HG03575 (cell line): ENCODE measurements around the gene AFF3.

Experiments used
- ATAC-seq: cut with Tn5 transposase; IDR thresholded peaks from one replicate; pipeline ENCODE4 v1.9.1; 2021; ENCODE audit not compliant: unreplicated experiment, insufficient number of reproducible peaks, low FRiP score; ENCODE audit errors: extremely low read depth

The AFF3 gene

DNA sequence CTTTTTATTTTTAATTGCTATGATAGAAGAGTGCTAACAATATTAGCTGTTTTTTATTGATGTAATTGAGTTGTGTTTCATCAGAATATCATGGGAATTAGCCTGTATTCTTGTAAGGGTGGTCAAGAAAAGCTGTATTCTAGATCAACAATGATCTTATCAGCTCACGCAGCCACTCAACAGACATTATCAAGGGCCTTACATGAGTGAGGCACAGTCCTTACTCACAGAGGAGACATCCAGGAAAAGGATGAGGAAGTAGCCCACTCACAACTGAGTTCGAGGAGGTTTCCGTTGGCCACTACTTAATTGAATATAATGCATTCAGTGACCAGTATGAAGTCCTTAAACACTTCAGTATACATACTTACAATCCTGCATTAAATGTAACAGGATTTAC lies 152.5 kb downstream of the AFF3 start:
- ATAC-seq = no peak

DNA sequence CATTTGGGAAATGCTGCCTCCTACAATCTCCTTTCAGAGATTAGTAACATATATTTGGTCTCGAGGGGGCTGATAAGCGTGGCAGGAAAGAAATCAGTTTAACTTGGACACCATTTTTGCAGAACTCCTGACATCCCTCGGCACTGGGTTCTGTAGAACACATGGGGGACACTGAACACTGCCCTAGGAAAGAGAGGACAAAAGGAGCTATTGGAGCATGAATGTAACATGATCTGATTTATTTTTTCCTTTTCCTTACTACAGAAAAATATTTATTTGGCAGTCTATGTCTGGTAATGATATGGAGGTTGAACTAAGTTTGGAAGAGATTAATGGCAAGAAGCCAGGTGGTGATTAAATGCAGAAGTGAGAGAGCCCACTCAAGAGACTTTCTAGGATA lies 153.8 kb downstream of the AFF3 start:
- no peak for ATAC-seq

DNA sequence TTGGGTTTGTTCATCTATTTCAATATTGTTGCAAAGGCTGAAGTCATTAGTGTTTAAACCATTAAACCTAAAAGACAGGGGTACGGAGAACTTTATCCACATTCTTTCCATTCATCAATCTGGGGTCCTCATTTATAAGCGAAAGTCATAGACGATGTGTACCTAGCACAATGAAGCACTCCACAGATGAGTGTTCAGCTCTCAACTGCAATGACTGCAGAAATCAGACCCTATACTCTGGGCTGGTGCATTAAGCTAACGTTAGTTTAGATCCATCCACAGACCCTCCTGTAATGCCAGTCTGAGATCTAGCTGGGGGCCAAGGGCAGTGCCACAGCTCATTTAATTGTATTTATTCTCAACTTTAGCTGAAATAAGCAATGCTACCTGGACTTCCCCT lies 155.2 kb downstream of the AFF3 start:
- no peak for ATAC-seq

DNA sequence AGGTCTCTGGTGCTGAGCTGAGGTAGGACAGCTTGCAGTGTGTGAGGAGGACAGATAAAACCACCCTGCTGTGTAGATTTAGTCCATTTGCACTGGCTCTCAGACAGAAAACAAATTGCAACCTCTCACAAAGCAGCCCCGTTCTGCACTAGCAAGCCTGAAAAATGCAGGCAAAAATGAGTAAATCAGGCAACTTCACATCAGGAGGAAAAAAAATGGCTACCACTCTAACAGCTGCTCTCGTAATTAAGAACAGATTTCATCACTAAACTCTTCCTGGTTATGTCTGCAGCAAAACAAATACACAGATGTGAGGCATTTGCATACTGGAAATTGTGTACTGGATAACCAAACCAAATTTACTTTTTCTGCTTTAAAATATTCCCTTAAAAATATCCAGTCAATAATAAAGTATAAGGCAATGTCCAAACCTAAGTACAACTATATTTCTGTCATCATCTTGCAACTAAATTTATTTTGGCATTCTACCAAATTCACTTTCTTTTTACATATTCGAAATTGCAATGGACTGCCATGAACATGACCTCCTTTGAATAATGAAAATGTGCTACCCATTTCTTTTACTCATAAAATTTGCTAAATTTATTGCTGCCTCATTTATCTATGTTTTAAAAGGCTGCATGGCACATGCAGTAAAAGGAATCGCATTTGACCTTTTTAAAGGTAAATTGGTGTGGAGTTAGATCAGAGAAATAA lies 157.4 kb downstream of the AFF3 start:
- ATAC-seq = no peak

DNA sequence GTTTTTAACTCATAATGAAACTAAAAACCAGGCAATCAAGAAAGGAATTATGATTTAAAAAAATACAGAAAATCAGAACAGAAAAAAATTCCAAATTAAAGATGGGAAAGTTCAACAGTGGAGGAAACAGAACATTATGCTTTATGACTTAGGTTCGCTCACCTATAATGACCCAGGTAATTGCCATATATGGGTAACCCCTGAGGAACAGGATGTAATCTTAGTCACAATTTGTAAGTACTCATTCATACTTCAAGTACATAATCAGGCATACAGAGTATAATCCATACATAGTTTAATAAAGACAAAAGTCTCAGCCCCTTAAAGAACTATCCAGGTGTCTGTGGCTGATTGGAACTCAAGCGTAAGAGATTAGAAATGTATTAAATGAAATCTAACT lies 159.6 kb downstream of the AFF3 start:
- no peak for ATAC-seq

DNA sequence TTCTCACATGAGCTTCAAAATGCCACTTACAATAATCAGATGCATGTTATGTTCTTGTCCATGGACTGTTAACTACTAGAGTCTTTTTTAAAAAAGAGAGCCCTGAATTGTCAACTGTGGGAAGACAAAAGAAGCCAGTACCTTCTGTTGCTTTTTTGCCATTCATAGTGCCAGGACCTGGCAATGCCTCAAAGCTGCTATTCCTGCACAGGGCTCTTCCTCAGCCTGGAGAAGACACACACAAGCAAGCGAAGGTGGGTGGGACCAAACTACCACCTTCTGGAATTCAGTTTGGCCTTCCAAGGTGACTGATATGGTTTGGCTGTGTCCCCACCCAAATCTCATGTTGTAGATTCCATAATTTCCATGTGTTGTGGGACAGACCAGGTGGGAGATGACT lies 160.6 kb downstream of the AFF3 start:
- ATAC-seq = no peak

DNA sequence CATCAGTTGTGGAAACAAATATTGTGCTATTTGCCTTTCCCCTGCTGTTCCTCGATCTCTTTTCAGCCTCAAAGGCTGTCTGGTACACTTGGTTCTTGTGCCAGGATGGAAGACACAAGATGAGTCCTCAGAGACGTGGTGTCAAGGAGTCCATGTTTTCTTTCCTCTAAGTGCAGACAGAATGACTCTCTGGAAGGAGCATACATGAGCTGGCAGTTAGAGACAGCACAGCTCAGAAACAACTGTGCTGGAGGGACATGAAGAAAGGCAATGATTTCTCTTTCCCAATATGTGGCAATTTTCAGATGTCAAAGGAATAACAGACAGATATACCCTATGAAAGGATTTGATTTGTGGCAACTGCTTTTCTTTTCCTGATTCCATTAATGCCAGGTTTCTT lies 162.2 kb downstream of the AFF3 start:
- no peak for ATAC-seq

DNA sequence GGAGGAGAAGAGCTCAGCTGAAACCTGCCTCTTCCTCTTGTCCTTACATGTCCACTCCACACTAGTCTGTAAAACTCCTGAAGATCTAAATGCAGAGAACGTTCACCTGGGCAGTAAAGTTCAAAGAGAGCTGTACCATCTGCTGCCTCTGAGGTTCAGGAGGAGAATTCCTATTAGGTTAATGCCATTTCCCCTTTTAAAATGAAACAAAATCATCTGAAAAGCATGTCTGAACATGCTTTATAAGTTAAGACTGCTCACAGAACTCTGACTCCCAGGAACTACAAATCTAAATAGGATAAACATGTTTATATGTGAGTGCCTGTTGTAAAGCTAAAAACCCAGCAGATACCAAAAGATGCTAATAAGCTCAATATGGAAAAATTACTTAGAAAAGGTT lies 164.4 kb downstream of the AFF3 start:
- ATAC-seq = no peak

DNA sequence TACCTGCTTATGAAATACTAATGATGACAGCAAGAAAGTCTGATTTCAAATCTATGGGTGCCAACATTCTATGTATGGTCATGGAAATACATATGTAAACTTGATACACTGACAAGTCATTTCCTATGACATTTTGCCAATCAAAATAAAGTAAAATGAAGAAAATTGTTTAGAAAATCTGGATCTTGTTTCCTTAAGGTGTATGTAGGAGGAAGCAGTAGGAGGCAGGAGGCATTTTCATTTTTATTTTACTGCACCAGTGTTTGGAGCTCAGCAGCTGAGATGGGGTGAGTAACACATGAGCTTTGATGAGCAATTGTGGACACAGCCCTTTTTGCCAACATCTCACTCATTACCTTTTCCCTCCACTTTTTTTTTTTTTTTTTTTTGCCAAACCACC lies 167.0 kb downstream of the AFF3 start:
- ATAC-seq = no peak

DNA sequence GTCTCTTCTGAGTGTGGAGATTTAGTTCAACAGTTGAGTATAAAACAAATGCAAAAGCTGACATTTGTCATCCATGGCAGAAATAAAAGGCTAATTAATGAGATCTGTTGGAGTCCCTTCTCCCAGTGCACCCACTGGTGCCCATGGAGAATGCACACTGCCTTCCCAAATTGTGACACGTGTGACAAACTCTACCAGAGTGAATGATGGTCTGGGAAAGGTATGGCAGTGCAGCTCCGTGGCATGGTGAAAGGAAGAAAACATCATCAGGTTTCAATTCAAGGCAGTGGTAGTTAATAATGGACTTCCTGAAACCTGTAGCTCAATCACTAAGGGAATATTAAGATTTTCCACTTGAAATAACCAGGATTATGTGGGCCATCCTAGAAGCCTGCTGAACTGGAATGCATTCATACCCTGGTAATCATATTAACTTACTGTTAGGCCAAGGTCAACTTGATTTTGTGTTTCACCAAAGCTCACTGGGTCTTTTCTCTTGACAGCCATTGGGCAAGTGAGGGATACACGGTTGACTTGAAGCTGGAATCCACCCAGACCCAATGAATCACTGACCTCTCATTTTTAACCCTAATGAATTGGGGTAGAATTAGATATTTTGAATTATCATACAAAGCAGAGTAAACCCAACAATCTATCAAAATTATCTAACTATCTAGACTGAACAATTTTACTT lies 167.6 kb downstream of the AFF3 start:
- no peak for ATAC-seq

DNA sequence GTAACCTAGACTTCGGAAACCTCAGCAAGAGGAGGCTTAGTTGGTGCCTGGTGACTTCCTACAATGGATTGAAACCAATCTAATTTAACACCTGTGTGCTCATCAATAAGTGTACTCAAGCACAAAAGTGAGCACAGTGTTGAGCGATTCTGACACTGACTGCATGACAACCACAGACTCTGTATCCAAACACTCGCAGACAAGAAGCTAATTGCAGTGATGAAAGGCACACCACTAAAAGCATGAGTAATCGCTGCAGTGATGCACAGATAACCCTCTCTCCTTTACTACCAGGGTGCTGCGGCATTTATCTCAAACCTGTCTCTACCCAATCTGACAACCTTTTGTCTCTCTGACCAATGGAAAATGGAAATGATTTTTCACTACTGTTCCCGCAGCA lies 168.1 kb downstream of the AFF3 start:
- ATAC-seq = no peak

DNA sequence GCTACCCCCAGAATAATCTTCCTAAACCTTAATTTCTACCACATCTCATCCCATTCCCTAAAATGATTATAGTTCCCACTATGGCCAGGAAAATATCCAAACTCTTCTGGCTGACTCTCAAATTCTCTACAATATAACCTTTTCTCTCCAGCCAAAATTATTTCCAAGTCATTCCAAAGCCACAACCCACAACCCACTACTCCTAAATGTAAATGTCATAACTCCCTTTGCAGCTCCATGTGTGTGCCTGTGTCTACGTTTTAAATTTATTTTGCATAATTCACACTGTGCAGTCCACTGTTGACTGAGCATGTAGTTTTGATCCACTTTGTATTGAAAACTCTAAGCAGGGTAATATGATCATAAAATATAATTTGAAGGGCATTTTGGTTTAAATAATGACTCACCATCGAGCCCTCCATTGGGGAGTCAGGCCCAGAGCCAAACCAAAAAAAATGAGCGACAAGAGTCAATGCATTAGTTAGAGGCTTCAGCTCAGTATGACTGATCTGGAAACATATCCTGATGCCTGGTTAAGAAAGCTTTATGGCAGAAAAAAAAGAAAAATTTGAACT lies 171.0 kb downstream of the AFF3 start:
- no peak for ATAC-seq

DNA sequence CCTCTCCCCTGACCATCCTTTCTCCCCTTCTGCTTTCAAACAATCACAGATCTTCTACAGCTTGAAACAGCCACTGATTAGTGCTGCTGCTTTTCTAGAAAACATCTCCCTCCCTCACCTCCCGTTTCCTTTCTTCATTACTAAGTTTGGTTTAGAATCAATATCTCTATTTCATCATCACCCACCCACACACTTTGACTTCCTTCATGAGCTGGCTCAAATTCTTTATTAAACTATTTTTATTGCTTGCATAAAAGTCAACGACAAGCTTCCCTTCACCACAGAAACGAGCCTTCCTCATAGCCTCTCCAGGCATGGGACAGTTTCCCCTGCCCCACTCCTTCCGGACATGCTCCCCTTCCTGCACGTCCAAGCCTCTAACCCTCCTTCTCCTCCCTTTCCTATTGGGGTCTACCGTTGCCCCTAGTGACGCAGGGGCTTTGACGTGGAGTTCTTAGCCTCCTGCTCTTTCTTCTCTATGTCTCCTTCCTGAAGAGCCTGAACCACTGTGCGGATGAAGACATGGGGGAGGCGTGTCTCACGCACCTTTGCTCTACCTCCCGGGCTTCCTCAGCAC lies 172.0 kb downstream of the AFF3 start:
- no peak for ATAC-seq

DNA sequence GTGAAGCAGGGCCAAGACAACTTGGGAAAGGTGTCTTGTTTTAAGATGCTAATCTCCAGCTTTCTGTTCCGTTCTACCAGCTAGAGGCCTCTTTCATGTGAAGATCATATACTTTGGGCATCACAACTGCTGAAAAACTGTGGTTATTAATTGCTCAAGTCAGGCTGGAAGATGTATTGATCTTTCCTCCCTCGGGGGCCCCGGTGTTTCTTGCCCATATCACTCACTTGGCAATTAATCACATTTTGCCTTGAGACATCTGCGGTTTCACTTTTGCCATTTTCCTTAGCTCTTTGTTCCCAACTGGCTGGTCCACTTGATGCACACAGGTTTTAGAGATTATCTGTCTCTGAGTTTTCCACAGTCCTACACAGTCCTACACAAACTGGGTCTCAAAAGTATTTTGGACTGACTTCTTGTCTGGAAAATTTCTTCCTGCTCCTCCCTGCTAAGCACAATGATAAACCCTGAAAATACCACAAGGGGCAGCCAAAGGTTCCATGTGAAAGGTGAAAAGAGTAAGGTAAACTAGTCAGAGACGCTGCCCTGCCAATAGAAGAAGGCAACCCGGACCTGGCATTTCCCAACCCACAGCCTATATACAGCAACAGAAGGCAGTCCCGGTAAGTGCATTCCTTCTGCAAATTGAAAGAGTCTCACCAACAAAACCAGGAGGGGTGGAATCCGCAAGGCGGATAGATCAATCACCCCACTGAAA lies 181.0 kb downstream of the AFF3 start:
- no peak for ATAC-seq

DNA sequence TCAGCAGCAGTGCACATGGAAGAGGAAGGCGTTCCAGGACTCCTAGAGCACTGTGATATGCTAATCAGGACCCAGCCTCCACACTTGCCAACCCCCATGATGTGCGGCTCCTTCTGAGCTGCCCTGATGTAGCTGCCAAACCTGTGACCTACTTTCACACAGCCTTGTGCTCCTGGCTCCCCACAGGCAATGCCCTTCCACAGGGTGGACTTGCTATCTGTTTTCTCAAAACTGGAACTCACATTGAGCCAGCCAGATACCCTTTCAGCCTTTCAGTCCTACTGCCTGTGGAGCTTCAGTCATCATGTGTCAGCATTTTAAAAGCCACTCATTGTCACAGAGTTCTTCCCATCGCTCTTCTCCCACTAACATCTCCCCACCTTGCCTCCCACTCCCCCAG lies 181.6 kb downstream of the AFF3 start:
- no peak for ATAC-seq

DNA sequence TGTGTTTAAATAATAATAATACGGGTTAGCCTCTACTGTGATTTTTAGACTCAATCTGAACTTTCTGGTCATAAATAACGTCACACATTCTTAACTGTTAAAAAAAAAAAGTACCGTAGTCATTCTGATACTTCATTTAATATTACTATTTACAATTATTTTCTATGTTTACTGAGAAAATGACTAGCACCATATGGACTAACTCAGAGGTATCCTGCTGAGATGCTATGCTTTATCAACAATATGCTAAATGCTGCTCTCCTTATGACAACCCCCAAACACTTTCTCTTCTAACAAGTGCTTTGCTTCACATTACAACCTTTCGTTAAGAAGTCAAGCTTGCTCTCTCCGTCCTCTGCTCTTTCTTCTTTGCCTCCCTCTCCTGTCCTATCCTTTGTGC lies 182.1 kb downstream of the AFF3 start:
- ATAC-seq = no peak

DNA sequence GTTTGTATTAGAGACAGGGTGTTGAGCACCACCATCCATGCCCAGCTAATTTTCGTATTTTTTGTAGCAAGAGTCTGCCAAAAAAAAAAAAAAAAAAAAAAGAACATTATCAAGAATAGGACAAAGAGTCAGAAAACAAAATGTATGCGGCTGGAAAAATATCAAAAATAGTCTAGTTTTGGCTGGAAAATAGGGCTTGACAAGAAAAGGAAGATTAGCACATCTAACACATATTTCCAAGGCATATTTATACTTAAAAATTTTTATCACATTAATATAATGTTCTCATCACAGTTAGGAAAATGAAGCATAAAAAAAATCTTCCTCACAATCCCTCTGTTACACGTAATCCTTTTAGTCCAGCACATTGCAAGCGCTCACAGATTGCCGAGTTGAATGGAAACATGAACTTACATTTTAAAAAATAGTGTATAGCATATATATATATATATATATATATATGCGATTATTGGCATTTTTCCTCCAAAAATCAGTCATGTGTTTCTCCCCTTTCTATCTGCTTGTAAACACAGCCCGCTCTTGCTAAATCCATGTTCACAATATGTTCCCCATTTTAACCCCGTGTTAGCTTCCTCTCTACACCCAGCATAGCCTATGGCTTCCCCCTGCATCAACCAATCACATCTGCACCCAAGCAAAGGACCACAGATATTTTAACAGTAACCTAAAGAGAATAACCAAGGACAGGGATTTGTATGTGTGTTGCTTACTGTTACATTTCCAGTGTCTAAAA lies 183.0 kb downstream of the AFF3 start:
- no peak for ATAC-seq

DNA sequence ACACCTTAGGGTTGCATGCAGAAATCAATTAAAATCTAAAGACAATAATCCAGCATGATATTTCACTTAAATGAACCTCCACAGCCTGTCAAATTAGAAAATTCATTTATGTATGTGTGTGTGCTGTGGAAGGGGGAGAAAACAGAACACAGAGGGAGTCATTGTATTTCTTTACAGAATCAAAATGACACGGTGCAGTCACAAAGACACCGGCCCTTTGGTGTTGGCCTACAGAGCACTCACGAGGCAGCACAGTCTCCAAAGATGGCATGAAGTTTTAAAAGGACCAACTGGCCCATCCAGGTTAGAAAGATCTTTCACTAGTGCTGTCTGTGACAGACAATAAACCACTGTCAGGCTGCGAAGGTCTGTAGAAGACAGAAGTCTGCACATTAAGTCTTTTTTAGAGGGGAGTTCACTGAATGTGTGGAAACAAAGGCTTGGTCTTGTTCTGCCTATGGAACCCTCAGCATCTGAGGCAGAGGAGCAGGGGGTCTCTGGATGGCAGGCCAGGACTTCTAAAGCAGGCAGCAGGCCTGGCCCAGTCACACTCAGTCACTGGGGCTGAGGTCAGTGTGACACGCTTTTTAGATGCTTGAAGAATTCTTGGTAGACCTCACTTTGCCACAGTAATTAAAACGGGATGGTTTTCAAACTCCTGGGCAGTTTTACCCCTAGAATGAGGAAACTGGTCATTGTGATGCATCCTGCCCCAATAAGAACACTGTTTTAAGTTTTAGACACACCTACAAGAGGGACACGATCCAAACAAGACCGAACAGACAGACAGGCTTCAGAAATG lies 184.9 kb downstream of the AFF3 start:
- no peak for ATAC-seq
